HG02610 (cell line): Measurements from ENCODE around the gene FAHD2A.
"Not testable (repeated sequence)": the region's sequence is repeated elsewhere in the genome, so short reads cannot be mapped to it uniquely, and the experiment has no call there.

Experiments
- ATAC-seq: cut with Tn5 transposase; IDR thresholded peaks from one replicate; pipeline ENCODE4 v1.9.1; 2021; ENCODE audit warnings: mild to moderate bottlenecking, moderate library complexity; ENCODE audit not compliant: unreplicated experiment

The FAHD2A gene

GRCh38 chr2:95433373-95433772 is 30.9 kb downstream of the FAHD2A start:
- ATAC-seq: not testable (repeated sequence)

GRCh38 chr2:95433973-95434372 is 31.5 kb downstream of the FAHD2A start:
- not testable (repeated sequence) for ATAC-seq

- ATAC-seq: not testable (repeated sequence)
These were observed 32.1 kb downstream of the FAHD2A start for GRCh38 chr2:95434507-95435076.

- not testable (repeated sequence) for ATAC-seq
These were observed 32.8 kb downstream of the FAHD2A start for GRCh38 chr2:95435162-95435871.

GRCh38 chr2:95435872-95436209 is 33.3 kb downstream of the FAHD2A start:
- ATAC-seq: not testable (repeated sequence)

- not testable (repeated sequence) for ATAC-seq
These were observed 40.1 kb downstream of the FAHD2A start for GRCh38 chr2:95442474-95443099.

- ATAC-seq: not testable (repeated sequence)
These were observed 42.8 kb downstream of the FAHD2A start for GRCh38 chr2:95445317-95445716.

- not testable (repeated sequence) for ATAC-seq
These were observed 60.8 kb downstream of the FAHD2A start for GRCh38 chr2:95463292-95463691.
